ENCODE results near the gene EVI5L.

Gene EVI5L

DNA sequence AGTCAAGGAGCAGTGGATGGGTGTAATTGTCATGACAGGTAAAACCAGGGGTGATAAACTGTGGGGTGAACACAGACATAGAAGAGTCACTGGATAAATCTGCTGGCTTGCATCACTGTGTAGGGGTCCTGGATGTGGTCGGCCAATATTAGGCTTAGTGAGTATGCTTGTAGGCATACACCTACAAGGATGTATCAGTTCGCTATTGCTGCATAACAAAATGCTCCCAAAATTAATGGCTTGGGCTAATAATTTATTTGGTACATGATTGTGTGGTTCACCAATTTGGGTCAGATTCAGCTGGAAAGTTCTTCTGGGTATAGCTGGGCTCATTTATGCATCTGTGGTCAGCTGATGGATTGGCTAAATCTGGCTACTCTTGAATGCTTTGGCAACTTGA, 11.2 kb upstream of the EVI5L start:
- no peak for DNase-seq

GRCh38 chr19:7819337-7819736, 10.7 kb upstream of the EVI5L start:
- DNase-seq, result no peak

DNA sequence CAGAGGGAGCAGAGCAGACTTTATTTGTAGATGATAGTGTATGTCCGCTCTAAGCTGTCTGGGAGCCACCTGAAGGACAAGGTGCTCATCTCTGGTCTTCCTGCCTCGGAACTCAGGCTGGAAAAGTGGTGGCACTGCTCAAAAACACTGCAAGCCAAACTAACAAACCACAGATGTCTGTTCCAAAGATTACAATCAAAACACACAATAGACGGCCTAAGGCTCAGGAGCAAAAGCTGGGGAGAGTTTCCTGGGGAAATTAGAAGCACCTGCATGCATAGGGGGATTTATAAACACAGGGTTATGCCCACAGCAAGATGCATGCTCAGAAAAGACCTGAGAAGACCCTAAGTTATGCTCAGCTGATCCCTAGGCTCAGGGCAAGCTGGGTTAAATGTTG, 9.4 kb upstream of the EVI5L start:
- DNase-seq, result no peak

DNA sequence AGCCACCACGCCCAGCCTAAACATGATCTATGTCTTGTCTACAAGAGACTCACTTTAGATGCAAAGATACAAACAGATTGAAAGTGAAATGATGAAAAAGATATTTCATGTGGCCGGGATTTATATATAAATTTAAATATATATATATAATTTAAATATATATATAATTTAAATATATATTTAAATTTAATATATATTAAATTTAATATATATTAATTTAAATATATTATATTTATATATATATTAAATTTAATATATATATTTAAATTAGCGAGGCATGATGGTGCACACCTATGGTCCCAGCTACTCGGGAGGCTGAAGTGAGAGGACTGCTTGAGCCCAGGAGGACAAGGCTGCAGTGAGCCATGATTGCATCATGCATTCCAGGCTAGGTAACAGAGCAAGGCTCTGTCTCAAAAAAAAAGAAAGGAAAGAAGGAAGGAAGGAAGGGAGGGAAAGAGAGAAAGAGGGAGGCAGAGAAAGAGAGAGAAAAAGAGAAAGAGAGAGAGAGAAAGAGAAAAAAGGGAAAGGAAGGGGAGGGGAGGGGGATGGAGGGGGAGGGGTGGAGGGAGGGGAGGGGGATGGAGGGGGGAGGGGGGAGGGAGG, 7.0 kb upstream of the EVI5L start:
- no peak for DNase-seq

- no peak for DNase-seq
These were observed 6.2 kb upstream of the EVI5L start for GRCh38 chr19:7823686-7824301.

GRCh38 chr19:7829166-7829520, 875 bp upstream of the EVI5L start:
- DNase-seq, result no peak

DNA sequence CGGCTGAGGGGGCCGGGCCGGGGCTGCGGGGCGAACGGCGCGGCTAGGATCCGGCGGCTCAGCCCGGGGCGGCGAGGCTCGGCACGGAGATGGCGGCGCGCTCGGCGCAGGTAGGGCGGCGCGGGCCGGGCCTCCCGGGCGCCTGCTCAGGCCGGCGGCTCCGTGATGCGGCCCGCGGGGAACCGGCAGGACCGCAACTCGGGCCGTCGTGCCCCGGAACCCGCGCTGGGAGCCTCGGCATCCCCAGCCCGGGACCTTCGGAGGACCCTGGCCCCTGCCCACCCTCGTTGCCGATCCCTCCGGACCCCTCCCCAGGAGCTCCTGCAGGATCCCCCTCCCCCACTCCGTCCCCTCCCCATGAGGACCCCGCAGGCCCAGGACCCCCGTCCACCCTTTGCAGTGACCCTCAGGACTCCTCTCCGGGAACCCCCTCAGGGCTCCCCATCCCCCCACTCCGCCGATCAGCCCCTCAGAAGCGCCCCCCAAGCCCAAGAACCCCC, 304 bp downstream of the EVI5L start:
- no peak for DNase-seq

DNA sequence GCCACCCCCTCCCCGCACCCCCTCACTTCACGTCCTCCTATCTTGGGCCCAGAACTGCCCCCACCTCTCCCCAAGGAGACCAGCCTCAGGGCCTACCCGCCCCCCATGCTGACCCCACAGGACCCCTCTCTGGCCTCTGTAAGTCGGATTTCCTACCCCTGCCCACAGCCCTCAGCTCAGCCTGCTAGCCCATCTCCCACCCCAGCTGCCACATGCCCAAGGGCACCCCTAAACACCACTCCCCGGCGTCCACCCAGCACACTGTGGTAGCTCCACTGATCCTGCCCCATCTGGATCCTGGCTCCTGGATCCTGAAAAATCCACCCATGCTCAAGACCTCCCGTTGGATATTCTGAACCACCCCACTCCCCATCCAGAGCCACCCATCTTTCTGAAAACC, 805 bp downstream of the EVI5L start:
- no peak for DNase-seq

DNA sequence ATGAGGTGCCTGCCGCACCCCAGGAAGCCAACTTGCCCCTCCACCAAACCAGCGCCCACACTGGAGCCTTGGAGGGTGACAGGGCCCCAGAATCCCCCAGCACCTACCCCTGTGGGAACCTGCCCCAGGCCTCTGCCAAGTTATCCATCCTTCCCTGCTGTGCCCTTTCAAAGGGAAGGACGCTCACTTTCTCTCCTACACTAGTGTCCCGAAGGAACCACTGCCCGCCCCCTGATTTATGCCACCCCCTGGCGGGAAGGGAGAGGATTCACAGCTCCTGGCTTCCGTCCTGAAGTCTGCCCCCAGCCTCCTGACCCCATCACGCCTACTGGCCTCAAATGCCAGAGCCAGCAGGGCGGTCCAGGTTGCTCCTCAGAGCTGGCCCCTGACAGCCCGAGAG, 1.4 kb downstream of the EVI5L start:
- DNase-seq, result no peak

GRCh38 chr19:7832009-7832408, 2.0 kb downstream of the EVI5L start:
- DNase-seq, result no peak

- DNase-seq, result no peak
These were observed 2.8 kb downstream of the EVI5L start for GRCh38 chr19:7832781-7833180.

GRCh38 chr19:7833225-7834099, 3.4 kb downstream of the EVI5L start:
- no peak for DNase-seq

DNA sequence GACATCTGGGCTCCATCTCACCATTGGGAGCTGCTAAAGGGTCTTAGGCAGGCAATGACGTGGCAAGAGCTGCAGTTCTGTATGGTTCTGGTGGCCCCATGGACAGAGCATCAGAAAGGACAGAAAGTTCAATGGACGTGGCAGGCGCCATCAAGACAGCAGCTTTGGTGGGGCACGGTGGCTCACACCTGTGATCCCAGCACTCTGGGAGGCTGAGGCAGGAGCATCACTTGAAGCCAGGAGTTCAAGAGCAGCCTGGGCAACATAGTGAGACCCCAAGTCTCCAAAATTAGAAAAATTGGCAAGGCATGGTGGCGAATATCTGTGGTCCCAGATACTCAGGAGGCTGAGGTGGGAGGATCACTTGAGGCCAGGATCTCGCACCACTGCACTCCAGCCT, 9.5 kb downstream of the EVI5L start:
- DNase-seq, result no peak

DNA sequence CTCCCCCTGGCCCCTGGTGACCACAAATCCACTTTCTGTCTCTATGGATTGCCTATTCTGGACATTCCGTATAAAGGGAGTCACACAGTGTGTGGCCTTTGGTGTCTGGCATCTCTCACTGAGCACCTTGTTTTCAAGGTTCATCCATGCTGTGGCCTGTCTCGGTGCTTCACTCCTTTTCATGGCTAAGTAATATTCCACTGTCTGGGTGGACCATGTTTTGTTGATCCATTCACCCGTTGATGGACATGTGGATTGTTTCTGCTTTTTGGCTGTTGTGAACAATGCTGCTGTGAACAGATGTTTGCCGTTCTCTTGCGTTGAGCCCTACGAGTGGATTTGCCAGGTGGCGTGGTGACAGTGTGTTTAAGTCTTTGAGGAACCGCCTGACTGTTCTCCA, 10.6 kb downstream of the EVI5L start:
- no peak for DNase-seq

DNA sequence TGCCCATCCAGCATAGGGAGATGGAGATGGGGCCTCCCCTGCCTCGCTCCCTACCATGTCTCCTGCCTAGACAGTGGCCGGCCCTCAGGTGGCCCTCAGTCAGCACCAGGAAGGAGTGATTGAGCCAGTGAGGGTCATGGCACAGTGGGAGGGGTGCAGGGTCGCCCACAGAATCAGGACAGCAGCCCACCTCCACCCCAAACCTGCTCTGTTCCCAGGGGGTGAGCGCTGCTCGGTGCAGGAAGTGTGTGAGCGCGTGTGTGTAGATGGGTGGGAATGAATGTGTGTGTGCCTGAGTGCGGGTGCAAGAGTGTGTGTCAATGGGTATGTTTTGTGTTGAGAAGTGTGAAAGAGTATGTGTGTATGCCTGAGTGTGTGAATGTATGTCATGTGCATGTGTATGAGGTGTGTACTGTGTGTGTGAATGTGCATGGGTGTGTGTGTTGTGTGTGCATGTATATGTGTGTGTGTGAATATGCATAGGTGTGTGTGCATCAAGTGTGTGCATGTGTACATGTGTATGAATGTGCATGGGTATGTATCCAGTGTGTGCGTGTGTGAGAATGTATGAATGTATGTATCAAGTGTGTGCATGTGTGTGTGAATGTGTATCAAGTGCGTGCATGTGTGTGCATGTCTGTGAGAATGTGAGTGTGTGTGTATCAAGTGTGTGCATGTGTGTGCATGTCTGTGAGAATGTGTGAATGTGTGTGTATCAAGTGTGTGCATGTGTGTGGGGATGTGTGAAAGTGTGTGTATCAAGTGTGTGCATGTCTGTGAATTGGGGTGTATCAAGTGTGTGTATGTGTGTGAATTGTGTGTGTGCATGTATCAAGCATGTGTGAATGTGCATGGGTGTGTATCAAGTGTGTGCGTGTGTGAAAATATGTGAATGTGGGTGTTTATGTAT, 12.0 kb downstream of the EVI5L start:
- DNase-seq, result no peak

DNA sequence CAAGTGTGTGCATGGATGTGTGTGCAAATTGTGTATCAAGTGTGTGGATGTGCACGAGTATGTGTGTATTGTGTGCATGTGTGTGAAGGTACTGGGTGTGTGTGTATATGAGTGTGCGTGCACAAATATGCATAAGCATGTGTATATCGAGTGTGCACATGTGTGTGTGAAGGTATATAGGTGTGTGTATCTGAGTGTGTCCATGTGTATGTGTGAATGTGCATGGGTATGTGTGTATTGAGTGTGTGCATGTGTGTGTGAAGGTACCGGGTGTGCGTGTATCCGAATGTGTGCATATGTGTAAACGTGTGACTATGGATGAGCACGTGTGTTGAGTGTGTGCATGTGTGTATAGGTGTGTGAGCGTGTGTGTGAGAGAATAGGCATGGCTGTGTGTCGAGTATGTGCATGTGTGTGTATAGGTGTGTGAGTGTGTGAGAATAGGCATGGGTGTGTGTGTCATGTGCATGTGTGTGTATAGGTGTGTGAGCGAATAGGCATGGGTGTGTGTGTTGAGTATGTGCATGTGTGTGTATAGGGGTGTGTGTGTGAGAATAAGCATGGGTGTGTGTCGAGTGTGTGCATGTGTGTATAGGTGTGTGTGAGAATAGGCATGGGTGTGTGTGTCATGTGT, 12.8 kb downstream of the EVI5L start:
- DNase-seq, result no peak

DNA sequence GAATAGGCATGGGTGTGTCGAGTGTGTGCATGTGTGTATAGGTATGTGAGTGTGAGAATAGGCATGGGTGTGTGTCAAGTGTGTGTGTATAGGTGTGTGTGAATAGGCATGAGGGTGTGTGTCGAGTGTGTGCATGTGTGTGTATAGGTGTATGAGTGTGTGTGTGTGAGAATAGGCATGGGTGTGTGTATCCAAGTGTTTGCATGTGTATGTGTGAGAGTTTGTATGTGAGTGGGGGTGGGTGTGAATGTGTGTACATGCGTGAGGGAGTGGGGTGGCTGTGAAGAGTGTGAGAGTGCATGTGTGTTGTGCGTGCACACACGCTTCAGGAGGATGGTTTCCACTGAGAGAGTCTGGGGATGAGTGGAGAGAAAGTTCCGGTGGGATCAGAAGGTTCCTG, 13.5 kb downstream of the EVI5L start:
- DNase-seq, result no peak

GRCh38 chr19:7844405-7844804, 14.4 kb downstream of the EVI5L start:
- DNase-seq, result no peak

- no peak for DNase-seq
These were observed 14.9 kb downstream of the EVI5L start for GRCh38 chr19:7844951-7845350.

GRCh38 chr19:7845390-7846154, 15.6 kb downstream of the EVI5L start:
- no peak for DNase-seq

- no peak for DNase-seq
These were observed 16.2 kb downstream of the EVI5L start for GRCh38 chr19:7846155-7846646.

- DNase-seq, result no peak
These were observed 17.6 kb downstream of the EVI5L start for GRCh38 chr19:7847664-7848063.

Data from activated CD4-positive, alpha-beta T cell treated with anti-CD3 and anti-CD28 coated beads, Interleukin-2, amount 50 U/mL, for 1 hour (primary cell).